Activated naive CD4-positive, alpha-beta T cell treated with anti-CD3 and anti-CD28 coated beads for 36 hours (primary cell): ENCODE results near the gene RXFP1. TPM values are rescaled to one million over a fixed set of nuclear protein-coding genes. Genes with fewer than 3 reads are reported as not detected.

Source experiments
- CTCF ChIA-PET: fragments of 350-600 bp; sonication (Branson Sonifier 250); formaldehyde crosslinking; loops from one replicate; lab custom pipeline; 2021; ENCODE audit warnings: antibody characterized with exemption; lab: Charles Lee
- DNase-seq: peaks from one replicate; pipeline ENCODE4 v3.0.0-alpha.2; 2020
- H3K27ac Mint-ChIP-seq: one replicate; pipeline ENCODE4 v1.8.0; 2021; ENCODE audit warnings: mild to moderate bottlenecking, mixed read lengths
- H3K27me3 Mint-ChIP-seq: one replicate; pipeline ENCODE4 v1.8.0; 2021; ENCODE audit warnings: low read depth, mixed read lengths
- H3K36me3 Mint-ChIP-seq: one replicate; pipeline ENCODE4 v1.8.0; 2021; ENCODE audit warnings: low read depth, mixed read lengths
- H3K4me1 Mint-ChIP-seq: one replicate; pipeline ENCODE4 v1.8.0; 2021; ENCODE audit warnings: low read depth, mixed read lengths
- H3K4me3 Mint-ChIP-seq: one replicate; pipeline ENCODE4 v1.8.0; 2021; ENCODE audit warnings: mild to moderate bottlenecking, moderate library complexity, mixed read lengths
- H3K9me3 Mint-ChIP-seq: one replicate; pipeline ENCODE4 v1.8.0; 2021; ENCODE audit warnings: mixed read lengths
- intact Hi-C: fragments of 100-400 bp; cut with micrococcal nuclease; formaldehyde crosslinking; loops from one replicate; pipeline ENCODE4 v1.15.1; 2023
- total RNA-seq, 2 experiments: library from RNA; stranded (reverse); gene quantifications; one replicate each; pipeline ENCODE4 v1.2.3, GENCODE V29; 2021

Gene RXFP1
- total RNA-seq, 2 experiments from 2014 or later: not detected

DNA sequence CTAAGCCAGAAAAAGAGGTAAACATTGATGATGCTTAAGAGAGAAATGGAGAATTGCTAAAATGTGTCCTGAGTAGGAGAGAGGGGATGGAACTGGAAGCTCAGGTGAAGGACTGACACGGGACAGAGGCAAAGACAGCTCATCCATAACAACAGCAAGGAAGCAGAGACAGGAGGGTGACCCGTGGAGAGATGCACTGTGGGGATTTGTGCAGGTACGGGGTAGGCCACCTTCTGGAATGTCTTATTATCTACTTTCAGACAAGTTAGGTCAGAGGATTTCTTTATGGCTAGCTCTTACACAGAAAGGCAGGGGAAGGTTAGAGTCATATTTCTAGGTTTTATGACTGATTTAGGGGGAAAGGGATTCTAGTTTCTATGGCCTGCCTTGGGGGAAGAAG, 31.7 kb downstream of the RXFP1 start:
- Mint-ChIP-seq H3K9me3 (no peaks in the 10 kb centered on the region), H3K27ac (no peak overlapping the region), H3K36me3 (no peaks in the 10 kb centered on the region), H3K27me3 (peaks cover 9% of the 10 kb centered on the region), H3K4me1 (no peaks in the 10 kb centered on the region), H3K4me3 (no peak overlapping the region)
- intact Hi-C loops: no loop called here
- CTCF ChIA-PET: no interaction called here
- DNase-seq: no peak

DNA sequence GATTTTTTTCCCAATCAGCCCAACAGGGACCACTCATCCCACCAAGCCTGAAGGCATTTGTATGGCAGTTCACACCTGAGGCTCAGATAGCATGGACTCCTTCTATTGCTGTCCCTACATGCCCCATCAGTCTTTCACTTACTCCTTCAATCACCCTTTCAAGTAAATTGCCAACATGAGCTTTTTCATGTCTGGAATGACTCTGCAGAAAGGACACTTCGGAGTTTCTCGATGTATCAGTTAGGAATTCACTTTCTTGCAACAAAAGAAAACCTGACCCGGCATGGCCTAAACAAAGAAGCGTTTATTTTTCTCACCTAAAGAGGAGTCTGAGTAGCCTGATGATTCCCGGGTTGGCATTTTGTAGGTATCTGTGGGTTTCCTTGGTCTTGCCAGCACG, 38.6 kb downstream of the RXFP1 start:
- Mint-ChIP-seq H3K9me3 (no peaks in the 10 kb centered on the region), H3K27me3 (peaks cover 6% of the 10 kb centered on the region), H3K36me3 (no peaks in the 10 kb centered on the region), H3K4me3 (no peak overlapping the region), H3K4me1 (no peaks in the 10 kb centered on the region), H3K27ac (no peak overlapping the region)
- CTCF ChIA-PET: no interaction called here
- intact Hi-C loops: no loop called here
- no peak for DNase-seq

DNA sequence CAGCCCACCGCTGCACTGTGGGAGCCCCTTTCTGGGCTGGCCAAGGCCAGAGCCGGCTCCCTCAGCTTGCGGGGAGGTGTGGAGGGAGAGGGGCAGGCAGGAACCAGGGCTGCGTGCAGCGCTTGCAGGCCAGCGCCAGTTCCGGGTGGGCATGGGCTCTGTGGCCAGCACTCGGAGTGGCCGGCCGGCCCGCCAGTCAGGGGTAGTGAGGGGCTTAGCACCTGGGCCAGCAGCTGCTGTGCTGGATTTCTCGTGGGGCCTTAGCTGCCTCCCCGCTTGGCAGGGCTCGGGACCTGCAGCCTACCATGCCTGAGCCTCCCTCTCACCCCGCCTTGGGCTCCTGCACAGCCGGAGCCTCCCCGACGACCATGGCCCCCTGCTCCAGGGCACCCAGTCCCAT, 45.2 kb downstream of the RXFP1 start:
- H3K9me3 Mint-ChIP-seq: no peaks in the 10 kb centered on the region
- intact Hi-C loops: no loop called here

DNA sequence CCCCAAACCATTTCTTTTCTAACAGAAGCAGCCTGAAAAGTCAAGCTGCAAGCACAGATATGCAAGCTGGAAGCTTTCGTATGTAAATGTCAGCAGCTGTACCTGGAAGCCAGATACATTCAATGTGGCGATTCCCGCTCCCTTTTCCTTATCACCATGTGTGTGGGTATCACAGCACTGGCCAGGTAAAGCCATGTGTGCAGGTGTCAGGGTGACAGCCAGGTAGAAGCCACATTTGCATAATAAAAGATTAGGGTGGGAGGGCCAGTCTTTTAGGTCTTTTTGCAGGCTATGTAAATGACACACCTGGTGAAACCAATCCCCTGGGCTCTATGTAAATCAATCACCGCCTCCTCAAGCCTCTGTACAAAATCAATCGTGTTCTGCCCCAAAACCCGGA, 50.1 kb downstream of the RXFP1 start:
- no peak overlapping the region for H3K27ac Mint-ChIP-seq
- CTCF ChIA-PET: no interaction called here
- intact Hi-C loops: no loop called here

More for the DNA sequence above, 45.2 kb downstream of the RXFP1 start:
- H3K4me3 Mint-ChIP-seq: no peak overlapping the region
- H3K36me3 Mint-ChIP-seq: no peaks in the 10 kb centered on the region
- no peak overlapping the region for H3K27ac Mint-ChIP-seq
- DNase-seq: no peak
- no peaks in the 10 kb centered on the region for H3K4me1 Mint-ChIP-seq
- CTCF ChIA-PET: no interaction called here
- peaks cover 7% of the 10 kb centered on the region for H3K27me3 Mint-ChIP-seq

DNA sequence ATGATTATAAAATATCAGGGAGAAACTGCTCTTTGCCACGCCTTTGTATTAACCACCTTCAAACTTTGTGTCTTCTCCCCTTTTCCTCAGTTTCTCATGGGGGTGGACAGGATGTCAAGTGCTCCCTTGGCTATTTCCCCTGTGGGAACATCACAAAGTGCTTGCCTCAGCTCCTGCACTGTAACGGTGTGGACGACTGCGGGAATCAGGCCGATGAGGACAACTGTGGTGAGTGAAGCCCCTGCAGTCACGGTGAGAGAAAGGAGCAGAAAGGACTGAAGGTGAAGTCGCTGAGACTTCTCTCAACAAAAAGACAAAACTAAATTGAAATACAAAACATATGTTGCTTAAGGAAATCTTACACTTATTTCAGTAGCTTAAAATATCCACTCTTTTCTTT, 50.9 kb downstream of the RXFP1 start:
- peaks cover 3% of the 10 kb centered on the region for H3K27me3 Mint-ChIP-seq
- no peaks in the 10 kb centered on the region for H3K36me3 Mint-ChIP-seq
- no peak overlapping the region for H3K4me3 Mint-ChIP-seq
- no peak overlapping the region for H3K27ac Mint-ChIP-seq
- no peaks in the 10 kb centered on the region for H3K9me3 Mint-ChIP-seq
- no peaks in the 10 kb centered on the region for H3K4me1 Mint-ChIP-seq
- CTCF ChIA-PET: no interaction called here
- intact Hi-C loops: no loop called here
- DNase-seq: no peak

More for the DNA sequence above, 50.1 kb downstream of the RXFP1 start:
- H3K27me3 Mint-ChIP-seq: peaks cover 3% of the 10 kb centered on the region
- H3K4me1 Mint-ChIP-seq: no peaks in the 10 kb centered on the region
- no peak overlapping the region for H3K4me3 Mint-ChIP-seq
- no peaks in the 10 kb centered on the region for H3K9me3 Mint-ChIP-seq
- H3K36me3 Mint-ChIP-seq: no peaks in the 10 kb centered on the region
- no peak for DNase-seq

DNA sequence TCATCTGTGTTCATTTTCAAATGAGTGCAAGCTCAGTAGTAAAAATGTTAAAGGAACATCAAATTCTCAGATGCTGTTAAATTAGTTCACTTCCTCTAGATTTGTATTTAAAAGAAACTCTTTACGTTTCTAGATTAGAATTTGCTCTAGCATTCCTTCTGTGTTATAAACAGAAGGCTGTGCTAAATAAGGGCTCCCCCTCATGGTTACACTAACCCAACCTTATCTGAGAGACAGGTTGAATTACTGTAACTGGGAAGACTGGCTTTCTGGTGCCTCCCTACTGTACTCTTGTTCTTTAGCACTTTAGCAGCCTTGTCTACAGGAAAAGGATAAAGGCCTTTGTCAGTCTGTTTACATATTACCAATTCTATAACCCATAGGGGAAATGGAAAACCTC, 56.8 kb downstream of the RXFP1 start:
- intact Hi-C loops: loop anchor here (2.0 kb wide), 2 partner anchors 82 to 326 kb away; no protein-coding TSS in a partner anchor
- Mint-ChIP-seq H3K4me3 (no peak overlapping the region), H3K36me3 (no peaks in the 10 kb centered on the region), H3K27me3 (peaks cover 2% of the 10 kb centered on the region), H3K27ac (no peak overlapping the region), H3K4me1 (no peaks in the 10 kb centered on the region), H3K9me3 (no peaks in the 10 kb centered on the region)
- CTCF ChIA-PET: no interaction called here
- DNase-seq: no peak

DNA sequence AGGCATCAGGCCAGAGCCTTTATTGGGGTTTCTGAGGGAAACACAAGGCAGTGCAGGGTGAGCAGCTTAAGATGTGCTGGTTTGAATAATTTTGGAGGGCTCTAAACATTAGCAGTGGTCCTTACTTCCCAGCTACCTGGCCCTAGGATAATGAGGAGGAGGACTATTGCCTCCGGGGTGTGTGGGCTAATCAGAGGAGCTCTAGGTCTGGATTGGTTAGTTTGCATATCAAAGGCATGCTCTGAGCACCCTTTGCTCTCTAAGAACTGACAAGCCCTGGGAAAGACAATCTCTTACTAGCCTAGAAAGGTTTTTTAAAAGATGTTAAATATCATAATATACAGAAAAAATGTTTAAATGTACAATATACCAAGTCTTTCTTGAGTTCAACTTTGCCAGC, 58.4 kb downstream of the RXFP1 start:
- Mint-ChIP-seq H3K27ac (no peak overlapping the region), H3K4me1 (no peaks in the 10 kb centered on the region), H3K9me3 (no peaks in the 10 kb centered on the region), H3K27me3 (peaks cover 2% of the 10 kb centered on the region), H3K36me3 (no peaks in the 10 kb centered on the region), H3K4me3 (no peak overlapping the region)
- no peak for DNase-seq
- CTCF ChIA-PET: no interaction called here
- intact Hi-C loops: no loop called here

DNA sequence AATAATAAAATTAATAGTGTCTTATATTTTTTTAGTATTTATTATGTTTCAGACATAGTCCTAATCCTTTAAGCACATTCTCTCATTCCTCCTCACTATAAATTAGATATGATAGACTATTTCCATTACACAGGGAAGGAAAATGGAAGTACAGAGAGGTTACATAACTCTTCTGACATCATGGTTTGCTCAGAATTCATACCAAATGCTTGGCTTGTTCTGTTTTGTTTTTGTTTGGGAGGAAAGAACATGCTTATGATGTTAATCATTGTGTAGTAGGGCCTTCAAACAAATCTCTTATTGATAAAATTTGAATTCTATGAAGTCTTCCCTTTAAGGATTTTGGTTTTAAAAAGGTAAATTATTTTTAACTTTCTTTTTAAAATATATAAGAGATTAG, 59.5 kb downstream of the RXFP1 start:
- H3K4me1 Mint-ChIP-seq: no peaks in the 10 kb centered on the region
- H3K9me3 Mint-ChIP-seq: no peaks in the 10 kb centered on the region
- intact Hi-C loops: no loop called here
- CTCF ChIA-PET: no interaction called here
- peaks cover 2% of the 10 kb centered on the region for H3K27me3 Mint-ChIP-seq
- no peak overlapping the region for H3K27ac Mint-ChIP-seq
- H3K36me3 Mint-ChIP-seq: no peaks in the 10 kb centered on the region
- H3K4me3 Mint-ChIP-seq: no peak overlapping the region
- DNase-seq: no peak

DNA sequence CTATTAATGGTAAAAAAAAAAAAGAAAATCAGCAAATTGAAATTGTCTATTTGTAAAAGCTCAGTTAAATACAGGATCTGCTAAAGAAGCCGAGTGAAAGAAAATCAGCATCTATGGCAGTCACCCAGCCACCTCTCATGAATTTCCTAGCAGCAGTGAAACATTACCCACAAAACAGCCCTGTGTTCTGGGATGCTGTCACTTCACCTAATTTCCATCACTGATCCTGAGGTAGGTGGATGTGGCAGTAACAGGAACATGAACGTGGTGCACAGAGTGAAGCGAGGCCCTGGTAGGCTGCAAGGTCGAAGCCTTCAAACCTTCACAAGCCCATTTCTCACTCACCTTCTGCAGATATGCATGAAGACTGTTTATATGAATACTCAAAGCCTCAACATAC, 65.2 kb downstream of the RXFP1 start:
- no peak overlapping the region for H3K27ac Mint-ChIP-seq
- H3K9me3 Mint-ChIP-seq: no peaks in the 10 kb centered on the region
- no peaks in the 10 kb centered on the region for H3K36me3 Mint-ChIP-seq
- no peaks in the 10 kb centered on the region for H3K4me1 Mint-ChIP-seq
- peaks cover 5% of the 10 kb centered on the region for H3K27me3 Mint-ChIP-seq
- intact Hi-C loops: no loop called here
- no peak for DNase-seq
- H3K4me3 Mint-ChIP-seq: no peak overlapping the region
- CTCF ChIA-PET: no interaction called here

DNA sequence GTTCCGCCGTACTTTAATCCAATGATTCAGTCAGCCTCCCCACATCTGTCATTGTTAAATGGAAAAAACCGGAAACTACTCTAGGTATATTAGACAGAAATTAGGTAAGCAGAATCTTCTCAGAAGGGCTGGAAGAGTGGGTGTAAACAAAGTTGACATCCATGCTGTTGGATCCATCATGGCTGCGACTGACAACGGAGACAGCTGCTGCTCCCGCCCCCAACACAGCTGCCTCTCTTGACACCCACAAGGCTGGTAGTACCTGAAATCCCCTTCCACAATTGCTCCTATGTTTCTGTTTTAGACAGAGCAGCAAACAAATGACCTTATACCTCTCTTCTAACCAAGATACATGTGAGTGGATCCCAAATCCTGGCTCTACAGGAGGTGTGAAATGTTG, 66.6 kb downstream of the RXFP1 start:
- Mint-ChIP-seq H3K9me3 (no peaks in the 10 kb centered on the region), H3K27ac (no peak overlapping the region), H3K4me1 (no peaks in the 10 kb centered on the region), H3K36me3 (no peaks in the 10 kb centered on the region), H3K4me3 (no peak overlapping the region), H3K27me3 (peaks cover 7% of the 10 kb centered on the region)
- intact Hi-C loops: no loop called here
- DNase-seq: no peak
- CTCF ChIA-PET: no interaction called here

DNA sequence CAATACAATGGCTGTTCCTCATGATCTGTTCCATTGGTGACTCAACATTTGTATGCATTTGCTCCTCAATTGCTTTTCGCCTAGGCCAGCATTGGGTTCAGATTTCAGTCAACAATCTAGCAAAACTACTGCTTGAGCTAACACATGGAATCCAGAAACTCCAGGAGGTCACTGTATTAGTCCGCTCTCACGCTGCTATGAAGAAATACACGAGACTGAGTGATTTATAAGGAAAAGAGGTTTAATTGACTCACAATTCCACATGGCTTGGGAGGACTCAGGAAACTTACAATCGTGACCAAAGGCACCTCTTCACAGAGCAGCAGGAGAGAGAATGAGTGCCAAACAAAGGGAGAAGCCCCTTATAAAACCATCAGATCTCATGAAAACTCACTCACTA, 67.1 kb downstream of the RXFP1 start:
- no peaks in the 10 kb centered on the region for H3K9me3 Mint-ChIP-seq
- H3K4me3 Mint-ChIP-seq: no peak overlapping the region
- CTCF ChIA-PET: no interaction called here
- H3K27ac Mint-ChIP-seq: no peak overlapping the region
- no peak for DNase-seq
- intact Hi-C loops: no loop called here
- H3K4me1 Mint-ChIP-seq: no peaks in the 10 kb centered on the region
- H3K27me3 Mint-ChIP-seq: peaks cover 7% of the 10 kb centered on the region
- H3K36me3 Mint-ChIP-seq: no peaks in the 10 kb centered on the region

DNA sequence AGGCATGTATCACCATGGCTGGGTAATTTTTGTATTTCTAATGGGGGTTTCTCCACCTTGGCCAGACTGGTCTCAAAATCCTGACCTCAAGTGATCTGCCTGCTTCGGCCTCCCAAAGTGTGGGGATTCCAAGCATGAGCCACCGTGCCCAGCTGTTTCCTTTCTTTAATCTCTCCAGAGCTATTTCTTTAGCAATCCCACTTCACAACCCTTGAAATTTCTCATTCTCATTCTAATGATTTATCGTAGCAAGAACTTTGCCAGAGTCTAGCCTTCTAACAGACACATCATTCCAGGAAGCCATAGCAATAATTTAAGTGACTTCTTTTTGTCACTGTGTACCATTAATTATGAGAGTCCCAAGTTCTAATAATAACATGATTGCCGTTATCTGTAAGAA, 68.6 kb downstream of the RXFP1 start:
- Mint-ChIP-seq H3K36me3 (no peaks in the 10 kb centered on the region), H3K4me1 (no peaks in the 10 kb centered on the region), H3K4me3 (no peak overlapping the region), H3K27ac (no peak overlapping the region), H3K27me3 (peaks cover 7% of the 10 kb centered on the region), H3K9me3 (no peaks in the 10 kb centered on the region)
- no peak for DNase-seq
- intact Hi-C loops: no loop called here
- CTCF ChIA-PET: no interaction called here

DNA sequence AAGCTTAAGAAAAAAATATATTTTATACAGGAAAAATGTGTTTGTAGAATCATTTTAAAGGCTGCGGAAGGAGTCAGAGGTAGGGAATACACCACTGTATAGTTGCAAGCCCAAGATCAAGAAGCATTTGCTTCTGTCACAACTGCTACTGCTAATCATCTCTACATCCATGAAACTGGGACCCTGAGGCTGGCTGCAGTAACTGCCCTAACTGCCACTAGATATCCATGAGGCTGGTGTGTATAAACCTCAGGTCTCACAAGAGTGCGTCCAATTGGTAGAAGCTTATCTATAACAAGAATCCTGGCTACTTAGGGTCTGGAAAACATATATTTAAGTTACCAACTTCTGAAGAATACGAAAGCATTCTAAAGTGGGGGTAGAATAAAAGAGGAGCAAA, 69.1 kb downstream of the RXFP1 start:
- no peak for DNase-seq
- H3K4me3 Mint-ChIP-seq: no peak overlapping the region
- peaks cover 7% of the 10 kb centered on the region for H3K27me3 Mint-ChIP-seq
- no peaks in the 10 kb centered on the region for H3K9me3 Mint-ChIP-seq
- CTCF ChIA-PET: no interaction called here
- intact Hi-C loops: no loop called here
- H3K27ac Mint-ChIP-seq: no peak overlapping the region
- H3K36me3 Mint-ChIP-seq: no peaks in the 10 kb centered on the region
- no peaks in the 10 kb centered on the region for H3K4me1 Mint-ChIP-seq
